Measurements from ENCODE around the gene VSIR.

Gene VSIR

DNA sequence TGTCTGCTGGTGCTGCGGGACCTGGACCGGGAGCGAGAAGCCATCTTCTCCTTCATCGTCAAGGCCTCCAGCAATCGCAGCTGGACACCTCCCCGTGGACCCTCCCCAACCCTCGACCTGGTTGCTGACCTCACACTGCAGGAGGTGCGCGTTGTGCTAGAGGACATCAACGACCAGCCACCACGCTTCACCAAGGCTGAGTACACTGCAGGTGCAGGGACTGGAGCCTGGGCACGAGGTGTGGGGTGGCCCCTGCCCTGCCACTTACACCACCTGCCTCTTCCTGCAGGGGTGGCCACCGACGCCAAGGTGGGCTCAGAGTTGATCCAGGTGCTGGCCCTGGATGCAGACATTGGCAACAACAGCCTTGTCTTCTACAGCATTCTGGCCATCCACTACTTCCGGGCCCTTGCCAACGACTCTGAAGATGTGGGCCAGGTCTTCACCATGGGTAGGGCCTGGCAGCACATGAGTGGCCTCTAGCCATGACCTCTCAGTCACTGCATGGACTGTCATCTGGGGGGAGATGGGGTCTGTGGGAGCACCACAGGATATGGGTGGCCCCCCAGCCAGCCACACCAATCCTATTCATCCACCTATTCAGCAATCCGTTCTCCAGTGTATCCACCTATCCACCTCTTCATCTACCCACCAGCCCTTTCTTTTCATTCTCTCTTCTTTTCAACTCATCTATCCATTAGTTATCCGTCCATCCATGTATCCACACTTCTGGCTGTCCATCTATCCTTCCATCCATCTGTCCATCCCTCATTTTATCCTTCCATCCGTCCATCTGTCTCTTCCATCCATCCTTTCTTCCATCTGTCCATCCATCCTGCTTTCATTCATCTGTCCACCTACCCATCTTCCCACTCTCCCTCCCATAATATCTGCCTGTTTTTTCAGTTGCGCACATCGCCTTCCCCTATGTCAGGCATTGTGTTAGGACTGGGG is 34.5 kb upstream of the VSIR start:
- no peak for DNase-seq (ENCODE audit: insufficient read length, low spot score)
- no peak for FAIRE-seq

DNA sequence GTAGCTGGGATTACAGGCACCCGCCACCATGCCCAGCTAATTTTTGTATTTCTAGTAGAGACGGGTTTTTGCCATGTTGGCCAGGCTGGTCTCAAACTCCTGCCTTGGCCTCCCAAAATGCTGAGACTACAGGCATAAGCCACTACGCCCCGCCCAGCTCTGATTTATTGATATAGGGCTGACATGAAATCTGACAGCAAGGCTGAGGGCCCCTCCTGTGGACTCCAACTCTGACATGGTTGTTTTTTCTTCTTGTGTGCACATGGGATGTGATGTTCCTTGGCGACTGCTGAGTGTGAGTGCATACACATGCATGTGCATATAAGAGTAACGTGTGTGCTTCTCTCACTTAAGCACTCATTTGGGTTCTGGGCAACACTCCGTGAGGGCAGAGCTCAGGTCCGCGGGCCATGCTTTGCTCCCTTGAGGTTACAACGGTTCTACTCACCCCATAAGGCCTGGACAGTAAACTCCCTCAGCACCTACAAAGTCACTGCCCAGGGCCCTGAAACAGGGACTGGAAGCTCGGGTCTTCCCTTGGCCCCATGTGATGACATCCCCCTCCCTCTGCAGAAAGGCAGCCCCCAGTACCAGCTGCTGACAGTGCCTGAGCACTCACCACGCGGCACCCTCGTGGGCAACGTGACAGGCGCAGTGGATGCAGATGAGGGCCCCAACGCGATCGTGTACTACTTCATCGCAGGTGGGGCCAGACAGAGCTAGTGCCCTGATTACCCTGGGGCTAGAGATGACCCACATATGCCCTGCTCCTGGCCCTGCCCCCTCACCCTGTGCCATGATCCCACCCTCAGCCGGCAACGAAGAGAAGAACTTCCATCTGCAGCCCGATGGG is 33.6 kb upstream of the VSIR start:
- DNase-seq (ENCODE audit: insufficient read length, low spot score) (no peak), FAIRE-seq (no peak)

DNA sequence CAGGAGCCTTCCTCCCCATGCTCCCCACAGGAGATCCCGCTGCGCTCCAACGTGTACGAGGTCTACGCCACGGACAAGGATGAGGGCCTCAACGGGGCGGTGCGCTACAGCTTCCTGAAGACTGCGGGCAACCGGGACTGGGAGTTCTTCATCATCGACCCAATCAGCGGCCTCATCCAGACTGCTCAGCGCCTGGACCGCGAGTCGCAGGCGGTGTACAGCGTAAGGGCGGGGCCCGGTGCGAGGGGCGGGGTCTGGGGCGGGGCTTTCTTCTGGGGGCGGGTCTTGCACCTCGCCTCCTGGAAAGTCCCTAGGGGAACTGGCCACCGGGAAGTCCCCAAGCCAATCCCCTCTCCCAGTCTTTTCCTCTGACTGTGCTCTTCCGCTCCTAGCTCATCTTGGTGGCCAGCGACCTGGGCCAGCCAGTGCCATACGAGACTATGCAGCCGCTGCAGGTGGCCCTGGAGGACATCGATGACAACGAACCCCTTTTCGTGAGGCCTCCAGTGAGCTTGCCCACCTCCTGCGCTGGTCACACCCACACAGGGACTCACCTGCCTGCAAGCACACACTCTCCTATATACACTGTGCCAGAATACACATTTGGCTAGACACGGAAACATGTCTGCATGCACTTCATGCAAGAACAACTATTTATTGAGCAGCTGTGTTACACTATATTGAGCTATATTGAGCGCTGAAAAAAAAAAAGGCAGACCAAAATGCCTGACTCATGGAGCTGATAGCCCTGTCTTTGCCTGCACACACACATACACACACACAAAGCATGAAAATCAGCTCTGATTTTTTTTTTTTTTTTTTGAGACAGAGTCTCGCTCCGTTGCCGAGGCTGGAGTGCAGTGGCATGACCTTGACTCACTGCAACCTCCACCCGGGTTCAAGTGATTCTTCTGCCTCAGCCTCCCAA is 32.7 kb upstream of the VSIR start:
- DNase-seq (ENCODE audit: insufficient read length, low spot score) = no peak
- no peak for FAIRE-seq

DNA sequence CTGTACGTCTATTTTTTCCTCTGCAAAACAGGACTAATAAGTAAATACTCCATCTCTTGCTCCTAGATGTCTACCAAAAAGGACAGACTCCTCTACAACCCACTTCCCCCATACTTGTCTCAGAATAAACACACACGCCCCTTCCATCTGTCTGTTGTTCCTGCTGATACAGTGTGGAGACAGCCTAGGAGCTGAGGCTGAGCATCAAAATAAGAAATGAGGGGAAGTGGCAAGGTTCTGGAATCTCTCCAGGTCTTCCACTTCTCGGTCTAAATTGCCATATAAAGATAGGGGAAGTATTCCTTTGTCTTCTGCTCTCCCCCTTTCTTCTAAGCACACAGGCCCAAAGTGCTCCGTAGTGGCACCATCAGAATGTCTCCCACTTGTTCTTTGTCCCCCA is 30.8 kb upstream of the VSIR start:
- DNase-seq (ENCODE audit: insufficient read length, low spot score) (no peak), FAIRE-seq (no peak)

DNA sequence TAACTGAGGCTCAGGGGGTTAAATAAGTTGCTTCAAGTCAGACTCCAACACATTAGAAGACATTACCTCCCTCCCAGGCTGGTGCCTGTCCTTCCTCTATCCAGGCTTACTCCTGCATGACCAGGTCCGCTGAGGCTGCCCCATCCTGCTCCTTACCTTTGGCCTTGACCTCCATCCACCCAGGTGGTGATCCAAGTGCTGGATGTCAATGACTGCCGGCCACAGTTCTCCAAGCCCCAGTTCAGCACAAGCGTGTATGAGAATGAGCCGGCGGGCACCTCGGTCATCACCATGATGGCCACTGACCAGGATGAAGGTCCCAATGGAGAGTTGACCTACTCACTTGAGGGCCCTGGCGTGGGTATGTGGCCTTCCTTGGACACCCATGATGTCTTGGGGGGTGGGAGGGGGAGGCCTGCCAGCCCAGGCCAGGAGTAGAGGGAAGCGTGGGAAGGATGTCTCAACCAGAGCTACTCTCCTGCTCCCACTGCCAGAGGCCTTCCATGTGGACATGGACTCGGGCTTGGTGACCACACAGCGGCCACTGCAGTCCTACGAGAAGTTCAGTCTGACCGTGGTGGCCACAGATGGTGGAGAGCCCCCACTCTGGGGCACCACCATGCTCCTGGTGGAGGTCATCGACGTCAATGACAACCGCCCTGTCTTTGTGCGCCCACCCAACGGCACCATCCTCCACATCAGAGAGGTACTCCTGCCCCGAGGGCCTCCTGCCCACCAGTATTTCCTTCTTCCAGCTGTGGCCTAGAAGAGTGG is 29.6 kb upstream of the VSIR start:
- no peak for FAIRE-seq

DNA sequence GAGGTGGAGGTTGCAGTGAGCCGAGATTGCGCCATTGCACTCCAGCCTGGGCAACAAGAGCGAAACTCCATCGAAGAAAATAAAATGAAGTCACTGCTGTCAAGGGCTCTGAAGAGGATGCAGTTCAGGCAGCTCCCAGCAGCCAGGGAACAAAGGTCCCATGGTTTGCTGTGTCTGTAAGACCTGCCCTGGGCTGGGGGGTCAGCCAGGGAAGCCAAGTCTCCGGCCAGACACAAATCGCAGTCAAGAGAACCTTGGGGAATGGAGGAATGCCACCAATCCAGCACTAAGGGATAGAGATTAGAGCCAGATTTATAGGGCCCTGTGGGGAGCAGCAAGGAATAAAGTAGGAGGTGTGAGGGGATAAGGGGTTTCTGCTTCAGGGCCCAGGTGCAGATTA is 28.9 kb upstream of the VSIR start:
- FAIRE-seq (no peak), DNase-seq (ENCODE audit: insufficient read length, low spot score) (no peak)

More for the DNA sequence above, 29.6 kb upstream of the VSIR start:
- DNase-seq (ENCODE audit: insufficient read length, low spot score) = no peak

DNA sequence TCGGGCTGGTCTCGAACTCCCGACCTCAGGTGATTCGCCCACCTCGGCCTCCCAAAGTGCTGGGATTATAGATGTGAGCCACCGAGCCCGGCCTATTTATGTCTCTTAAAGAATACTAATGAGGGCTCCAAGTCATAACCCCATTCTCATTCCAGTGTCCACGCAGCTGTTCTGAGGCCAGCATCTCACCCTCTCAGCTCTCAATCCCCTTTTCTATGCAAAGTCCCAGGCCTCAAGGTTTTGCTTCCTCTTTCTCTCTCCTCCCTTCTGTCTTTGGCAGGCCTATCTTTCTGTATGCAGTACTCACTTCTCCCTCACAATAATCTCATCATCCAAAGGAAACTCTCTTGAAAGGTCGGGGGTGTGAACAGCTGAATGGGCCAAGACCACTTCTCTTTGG is 28.0 kb upstream of the VSIR start:
- FAIRE-seq = peak; percentile 91
- peak; percentile 64 for DNase-seq (ENCODE audit: insufficient read length, low spot score)

DNA sequence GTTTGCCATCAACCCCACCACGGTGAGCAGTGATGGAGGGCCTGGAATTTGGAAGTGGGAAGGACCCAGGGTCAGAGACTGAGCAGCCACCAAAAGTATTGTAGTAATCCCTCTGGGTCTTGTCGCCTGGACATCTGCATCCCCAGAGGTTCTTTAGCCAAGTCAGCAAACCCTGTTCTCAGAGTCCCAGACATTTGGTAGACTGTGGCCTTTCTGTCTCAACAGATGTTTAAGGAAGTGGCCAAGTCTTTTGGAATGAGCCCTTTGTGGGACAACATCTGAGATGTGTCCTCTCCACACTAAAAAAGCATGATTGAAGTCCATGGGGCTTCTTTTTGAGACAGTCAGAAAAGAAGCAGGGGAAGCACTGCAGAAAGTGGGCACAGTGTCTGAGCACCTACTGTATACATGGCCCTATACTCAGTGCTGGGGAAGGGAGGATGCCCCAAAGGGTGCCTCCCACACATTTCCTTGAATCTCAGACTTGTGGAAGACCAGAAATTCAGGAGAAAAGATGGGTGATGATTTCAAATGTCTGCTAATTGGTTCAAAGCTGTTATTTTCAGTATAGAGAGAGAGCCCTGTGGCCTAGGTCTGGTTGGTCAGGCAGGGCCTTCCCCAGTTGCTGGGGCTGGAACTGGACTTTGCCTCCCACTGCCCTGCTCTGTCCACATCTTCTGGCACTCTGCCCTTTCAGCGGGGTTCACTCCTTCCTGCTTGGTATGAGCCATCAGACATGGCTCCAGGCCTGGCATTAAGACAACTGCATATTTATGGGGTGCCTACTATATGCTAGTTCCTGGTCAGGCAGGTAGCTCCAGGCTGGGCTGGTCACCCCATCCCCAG is 26.5 kb upstream of the VSIR start:
- no peak for DNase-seq (ENCODE audit: insufficient read length, low spot score)

DNA sequence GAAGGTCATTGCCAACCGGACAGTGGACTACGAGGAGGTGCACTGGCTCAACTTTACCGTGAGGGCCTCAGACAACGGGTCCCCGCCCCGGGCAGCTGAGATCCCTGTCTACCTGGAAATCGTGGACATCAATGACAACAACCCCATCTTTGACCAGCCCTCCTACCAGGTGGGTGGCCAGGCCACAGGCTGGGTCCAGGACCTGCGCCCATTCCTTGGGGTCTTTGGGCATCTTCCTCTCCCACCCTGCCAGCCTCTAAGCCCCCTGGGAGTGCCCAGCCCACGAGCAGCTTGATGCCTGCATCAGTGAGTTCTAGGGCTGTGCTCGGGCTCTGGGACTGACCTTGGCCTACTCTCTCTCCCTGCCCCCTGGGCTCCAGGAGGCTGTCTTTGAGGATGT is 25.8 kb upstream of the VSIR start:
- DNase-seq (ENCODE audit: insufficient read length, low spot score) (no peak), FAIRE-seq (no peak)

More for the DNA sequence above, 26.5 kb upstream of the VSIR start:
- FAIRE-seq = no peak

DNA sequence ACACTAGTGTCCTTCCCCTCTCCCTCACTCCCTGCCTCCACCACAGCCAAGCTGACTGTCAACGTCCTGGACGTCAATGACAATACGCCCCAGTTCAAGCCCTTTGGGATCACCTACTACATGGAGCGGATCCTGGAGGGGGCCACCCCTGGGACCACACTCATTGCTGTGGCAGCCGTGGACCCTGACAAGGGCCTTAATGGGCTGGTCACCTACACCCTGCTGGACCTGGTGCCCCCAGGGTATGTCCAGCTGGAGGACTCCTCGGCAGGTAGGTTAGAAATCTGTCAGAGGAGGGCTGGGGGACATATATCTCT is 24.9 kb upstream of the VSIR start:
- no peak for FAIRE-seq
- no peak for DNase-seq (ENCODE audit: insufficient read length, low spot score)

DNA sequence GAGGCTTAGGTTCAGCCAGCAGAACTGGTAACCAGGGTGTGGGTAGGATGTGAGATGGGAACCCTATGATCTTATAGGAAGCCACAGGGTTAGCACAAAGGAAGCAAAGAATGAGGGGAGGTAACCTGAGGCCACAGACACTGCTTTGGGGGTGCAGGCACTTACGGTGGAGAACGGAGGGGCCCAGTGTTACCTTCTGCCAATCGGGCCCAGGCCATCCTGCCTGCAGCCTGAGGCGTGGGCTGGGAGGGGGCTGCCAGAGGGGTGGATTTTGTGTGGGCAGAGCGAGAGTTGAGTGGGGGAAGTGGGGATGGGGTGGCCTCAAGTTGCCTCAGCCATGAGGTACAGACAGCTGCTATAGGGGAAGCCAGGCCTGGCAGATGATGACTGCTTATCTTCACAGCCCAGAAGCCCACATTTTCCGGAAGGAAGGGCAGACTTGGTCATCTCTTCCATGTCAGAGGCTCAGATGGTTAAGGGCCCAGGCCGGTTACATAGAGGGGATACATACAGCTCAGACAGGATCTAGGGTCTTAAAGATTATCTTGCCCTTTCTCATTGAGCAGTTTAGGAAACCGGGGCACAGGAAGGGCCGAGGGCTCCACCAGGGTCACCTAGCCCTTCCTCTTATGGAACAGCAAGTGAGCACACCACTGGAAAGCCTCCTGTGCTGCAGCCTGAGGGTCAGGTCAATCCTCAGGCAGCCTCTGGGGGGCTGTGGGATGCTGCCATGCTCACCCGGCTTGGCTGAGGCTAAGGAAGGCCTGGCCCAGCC is 24.4 kb upstream of the VSIR start:
- DNase-seq (ENCODE audit: insufficient read length, low spot score) (no peak), FAIRE-seq (no peak)

DNA sequence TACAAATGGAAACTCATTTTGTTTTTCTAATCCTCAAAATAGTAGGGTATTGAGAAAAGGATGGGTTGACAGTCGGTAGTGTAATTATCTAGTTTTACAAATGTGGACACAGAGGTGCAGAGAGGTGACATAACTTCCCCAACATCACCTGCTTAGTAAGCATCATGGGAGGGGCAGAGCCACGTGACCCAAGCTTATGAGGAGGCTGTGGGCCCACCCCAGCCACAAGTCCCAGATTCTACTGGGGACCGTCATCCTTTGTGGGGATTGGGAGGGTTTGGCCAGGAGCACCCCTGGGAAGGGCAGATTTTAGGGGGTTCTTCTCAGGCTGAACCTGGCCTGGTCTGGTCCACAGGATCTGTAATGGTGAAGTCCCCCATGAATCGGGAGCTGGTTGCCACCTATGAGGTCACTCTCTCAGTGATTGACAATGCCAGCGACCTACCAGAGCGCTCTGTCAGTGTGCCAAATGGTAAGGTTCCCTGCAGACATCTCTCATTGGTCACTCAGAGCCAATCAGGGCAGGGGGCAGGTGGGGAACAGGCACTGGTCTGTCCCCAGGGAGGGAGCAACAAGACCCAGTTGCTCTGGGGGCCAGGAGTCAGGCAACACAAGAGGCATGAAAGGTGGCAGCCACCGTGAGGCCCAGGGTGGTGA is 23.6 kb upstream of the VSIR start:
- no peak for FAIRE-seq
- DNase-seq (ENCODE audit: insufficient read length, low spot score) = no peak

DNA sequence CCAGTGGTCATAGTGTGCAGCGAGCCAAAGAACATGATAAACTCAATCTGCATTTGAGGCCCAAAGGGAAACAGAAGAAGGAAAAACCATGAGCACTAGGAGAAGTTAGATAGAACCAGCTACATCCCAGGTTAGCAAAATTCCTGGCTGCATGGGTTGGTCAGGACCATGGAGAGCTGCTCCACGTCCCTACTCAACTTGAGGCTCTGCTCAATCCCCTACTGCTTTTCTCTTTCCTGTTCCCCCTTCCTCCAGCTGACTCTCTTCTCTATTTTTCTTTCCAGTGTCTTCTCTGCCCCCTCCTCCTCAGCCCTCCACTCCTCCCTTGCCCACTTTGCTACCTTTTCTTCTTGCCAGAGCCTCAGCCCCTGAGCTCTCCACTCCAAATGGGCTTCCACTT is 21.9 kb upstream of the VSIR start:
- FAIRE-seq = no peak
- DNase-seq (ENCODE audit: insufficient read length, low spot score) = no peak

DNA sequence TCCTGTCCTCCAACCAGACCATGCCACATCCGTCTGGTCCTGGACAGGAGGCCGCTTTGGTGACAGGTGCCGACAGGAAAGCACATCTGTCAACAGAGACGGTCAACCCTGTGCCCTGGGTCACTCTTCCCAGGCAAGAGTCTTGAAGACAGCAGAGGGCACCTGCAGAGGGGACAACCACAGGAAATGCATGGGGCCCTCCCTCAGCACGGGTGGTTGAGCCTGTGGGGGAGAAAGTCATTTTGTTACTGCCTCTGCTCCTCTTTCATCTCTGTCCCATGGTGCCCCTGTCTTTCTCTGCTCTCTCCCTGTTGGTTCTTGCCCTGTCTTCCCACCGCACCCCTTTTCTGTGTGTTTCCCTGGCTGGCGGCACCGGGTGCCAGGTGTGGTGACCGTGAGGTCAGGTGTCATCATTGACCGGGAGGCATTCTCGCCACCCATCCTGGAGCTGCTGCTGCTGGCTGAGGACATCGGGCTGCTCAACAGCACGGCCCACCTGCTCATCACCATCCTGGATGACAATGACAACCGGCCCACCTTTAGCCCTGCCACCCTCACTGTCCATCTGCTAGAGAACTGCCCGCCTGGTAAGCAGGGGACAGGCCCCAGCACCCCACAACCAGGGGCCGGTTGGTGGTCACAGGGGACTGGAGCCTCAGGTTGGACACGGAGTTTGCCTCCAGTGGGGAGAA is 17.6 kb upstream of the VSIR start:
- FAIRE-seq (peak; percentile 35), DNase-seq (ENCODE audit: insufficient read length, low spot score) (no peak)

DNA sequence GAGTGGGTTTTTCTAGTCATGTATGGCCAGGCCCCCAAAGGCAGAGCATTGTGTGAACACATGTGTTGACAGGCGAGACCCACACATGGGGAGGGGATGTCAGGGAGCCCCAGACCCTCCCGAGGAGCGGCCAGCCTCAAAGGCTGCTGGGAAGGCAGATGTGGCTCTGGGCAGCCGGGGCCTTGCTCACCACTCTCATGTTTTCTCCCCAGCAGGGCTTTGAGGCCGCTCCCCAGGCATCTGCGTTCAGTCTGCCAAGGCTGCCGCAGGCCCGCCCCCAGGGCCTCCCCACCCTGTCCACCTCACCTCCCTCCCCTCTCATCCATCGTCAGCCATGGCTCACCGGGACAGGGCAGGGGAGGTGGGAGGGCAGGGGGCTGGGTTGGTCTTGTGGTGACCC is 16.6 kb upstream of the VSIR start:
- DNase-seq (ENCODE audit: insufficient read length, low spot score) = no peak
- no peak for FAIRE-seq

DNA sequence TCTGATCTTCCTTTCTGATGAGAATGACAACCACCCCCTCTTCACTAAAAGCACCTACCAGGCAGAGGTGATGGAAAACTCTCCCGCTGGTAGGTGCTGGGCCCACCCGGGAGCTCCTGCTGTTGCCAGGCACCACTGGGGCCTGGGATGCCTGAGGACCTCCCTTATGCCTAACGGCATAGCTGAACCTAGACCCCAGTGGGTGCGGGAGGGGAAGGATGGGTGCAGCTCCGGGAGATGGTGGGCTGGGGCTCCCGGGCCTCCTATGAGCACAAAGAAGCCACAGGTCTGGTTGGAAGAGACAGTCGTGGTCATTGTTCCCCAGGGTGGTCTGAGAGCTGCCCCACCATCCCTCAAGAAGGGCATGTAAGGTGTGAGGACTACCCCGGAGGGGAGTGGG is 15.6 kb upstream of the VSIR start:
- FAIRE-seq (no peak), DNase-seq (ENCODE audit: insufficient read length, low spot score) (no peak)

DNA sequence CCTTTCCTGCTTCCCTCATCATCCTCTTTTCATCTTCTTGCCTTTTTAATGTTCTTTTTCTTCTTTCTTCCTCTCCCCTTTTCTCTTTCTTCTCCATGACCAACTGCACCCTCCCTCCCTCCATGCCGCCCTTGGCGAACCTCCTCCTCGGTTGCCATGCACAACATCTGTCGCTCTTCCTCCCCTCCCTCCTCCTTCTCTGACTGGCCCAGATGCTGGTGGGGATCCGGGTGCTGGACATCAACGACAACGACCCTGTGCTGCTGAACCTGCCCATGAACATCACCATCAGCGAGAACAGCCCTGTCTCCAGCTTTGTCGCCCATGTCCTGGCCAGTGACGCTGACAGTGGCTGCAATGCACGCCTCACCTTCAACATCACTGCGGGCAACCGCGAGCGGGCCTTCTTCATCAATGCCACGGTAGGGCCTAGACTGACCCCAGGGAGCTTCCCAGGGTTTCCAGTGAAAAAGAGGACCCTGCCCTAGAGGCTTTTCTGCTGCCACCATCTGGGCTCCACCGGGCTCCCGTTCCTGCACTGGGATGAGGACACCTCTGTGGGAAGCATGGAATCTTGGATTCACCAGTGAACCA is 11.5 kb upstream of the VSIR start:
- DNase-seq (ENCODE audit: insufficient read length, low spot score) (no peak), FAIRE-seq (no peak)

Data from GM19239 (cell line).